HEK293 (cell line): Measurements from ENCODE around the gene CCNT2.

Experiments used
- CTCF ChIA-PET: fragments of 350-600 bp; formaldehyde crosslinking; extraction: SDS; loops from one replicate; lab custom pipeline; 2021; ENCODE audit warnings: antibody characterized with exemption; lab: Yijun Ruan, JAX
- POLR2A ChIA-PET: fragments of 300-600 bp; formaldehyde crosslinking; extraction: SDS; loops from one replicate; lab custom pipeline; 2020; ENCODE audit warnings: antibody characterized with exemption, inconsistent platforms; lab: Yijun Ruan, JAX
- H3K27ac ChIP-seq: fragments of 200-500 bp; sonication (Bioruptor generic); 2 replicates; pipeline ENCODE4 v1.5.1; 2014; ENCODE audit warnings: low read depth, low read length, control low read depth, inconsistent platforms; ENCODE audit errors: extremely low read depth
- H3K36me3 ChIP-seq, 2 experiments: fragments of 200-500 bp in 1 of 2; sonication (Bioruptor generic) in 1 of 2; 1 replicate in 1 of 2; 2 replicates in 1 of 2; pipeline ENCODE4 v1.5.1; 2014 to 2017; ENCODE audit warnings: inconsistent platforms in 2 of 2, low read length in 2 of 2; ENCODE audit not compliant: control insufficient read depth in 2 of 2, insufficient read depth in 1 of 2
- H3K4me1 ChIP-seq: fragments of 200-500 bp; sonication (Bioruptor generic); 2 replicates; pipeline ENCODE4 v1.5.1; 2014; ENCODE audit warnings: mild to moderate bottlenecking, low read length, inconsistent platforms; ENCODE audit not compliant: control insufficient read depth, insufficient read depth
- H3K4me3 ChIP-seq: 2 replicates; pipeline ENCODE4 v1.5.1; 2011; ENCODE audit warnings: low read depth, mild to moderate bottlenecking, control low read depth, low read length, moderate library complexity
- H3K9me3 ChIP-seq: fragments of 200-500 bp; sonication (Bioruptor generic); 2 replicates; pipeline ENCODE4 v1.5.1; 2014; ENCODE audit warnings: low read depth, low read length, inconsistent platforms; ENCODE audit not compliant: control insufficient read depth, insufficient read depth
- AEBP2 ChIP-seq: fragments of 450-650 bp; formaldehyde crosslinking; IDR thresholded peaks from 2 replicates; pipeline ENCODE4 v1.5.1; 2016; ENCODE audit warnings: missing biosample characterization, missing genetic modification characterization, borderline replicate concordance
- GLIS1 ChIP-seq: fragments of 450-650 bp; formaldehyde crosslinking; IDR thresholded peaks from 2 replicates; pipeline ENCODE4 v1.5.1; 2016; ENCODE audit warnings: missing biosample characterization, missing genetic modification characterization
- HOXC10 ChIP-seq: sonication (generic); formaldehyde crosslinking; IDR thresholded peaks from 2 replicates; pipeline ENCODE4 v1.8.1; 2023; ENCODE audit warnings: mild to moderate bottlenecking, missing genetic modification reagents
- MEIS1 ChIP-seq: sonication (generic); formaldehyde crosslinking; IDR thresholded peaks from 2 replicates; pipeline ENCODE4 v1.8.1; 2022; ENCODE audit warnings: missing genetic modification reagents, mild to moderate bottlenecking, borderline replicate concordance
- PBX3 ChIP-seq: sonication (generic); formaldehyde crosslinking; IDR thresholded peaks from 2 replicates; pipeline ENCODE4 v1.8.1; 2022; ENCODE audit warnings: mild to moderate bottlenecking, moderate library complexity, missing genetic modification reagents
- SP3 ChIP-seq: fragments of 450-650 bp; formaldehyde crosslinking; IDR thresholded peaks from 2 replicates; pipeline ENCODE4 v1.5.1; 2016; ENCODE audit warnings: missing biosample characterization, missing genetic modification characterization
- YY2 ChIP-seq: fragments of 450-650 bp; formaldehyde crosslinking; IDR thresholded peaks from 2 replicates; pipeline ENCODE4 v1.5.1; 2016; ENCODE audit warnings: missing biosample characterization, missing genetic modification characterization
- ZBTB20 ChIP-seq: fragments of 450-650 bp; formaldehyde crosslinking; IDR thresholded peaks from 2 replicates; pipeline ENCODE4 v1.5.1; 2016; ENCODE audit warnings: missing biosample characterization, missing genetic modification characterization
- ZBTB21 ChIP-seq: fragments of 450-650 bp; formaldehyde crosslinking; IDR thresholded peaks from 2 replicates; pipeline ENCODE4 v1.5.1; 2017; ENCODE audit warnings: missing biosample characterization, missing genetic modification characterization
- ZBTB48 ChIP-seq: fragments of 450-650 bp; formaldehyde crosslinking; IDR thresholded peaks from 2 replicates; pipeline ENCODE4 v1.5.1; 2016; ENCODE audit warnings: missing biosample characterization, missing genetic modification characterization
- ZFP37 ChIP-seq: fragments of 450-650 bp; formaldehyde crosslinking; IDR thresholded peaks from 2 replicates; pipeline ENCODE4 v1.5.1; 2016; ENCODE audit warnings: missing biosample characterization, missing genetic modification characterization
- ZNF211 ChIP-seq: fragments of 450-650 bp; formaldehyde crosslinking; IDR thresholded peaks from 2 replicates; pipeline ENCODE4 v1.5.1; 2016; ENCODE audit warnings: low read depth, missing biosample characterization, missing genetic modification characterization
- ZNF248 ChIP-seq: fragments of 450-650 bp; formaldehyde crosslinking; IDR thresholded peaks from 2 replicates; pipeline ENCODE4 v1.5.1; 2017; ENCODE audit warnings: missing biosample characterization, missing genetic modification characterization
- ZNF274 ChIP-seq, 2 experiments: fragments of 200-500 bp in 1 of 2; fragments of 450-650 bp in 1 of 2; sonication (Bioruptor generic) in 1 of 2; formaldehyde crosslinking in 1 of 2; IDR thresholded peaks; 2 replicates each; pipeline versions ENCODE4 v1.5.1 to v1.6.1; 2014 to 2016; ENCODE audit warnings: borderline replicate concordance in 1 of 2, inconsistent platforms in 1 of 2, low read length in 1 of 2, missing biosample characterization in 1 of 2, missing genetic modification characterization in 1 of 2
- ZNF311 ChIP-seq: fragments of 450-650 bp; formaldehyde crosslinking; IDR thresholded peaks from 2 replicates; pipeline ENCODE4 v1.5.1; 2017; ENCODE audit warnings: missing biosample characterization, missing genetic modification characterization, borderline replicate concordance
- ZNF350 ChIP-seq: fragments of 450-650 bp; formaldehyde crosslinking; IDR thresholded peaks from 2 replicates; pipeline ENCODE4 v1.5.0; 2017; ENCODE audit warnings: missing biosample characterization, mild to moderate bottlenecking, missing genetic modification characterization
- ZNF404 ChIP-seq: fragments of 450-650 bp; formaldehyde crosslinking; IDR thresholded peaks from 2 replicates; pipeline ENCODE4 v1.5.1; 2017; ENCODE audit warnings: missing biosample characterization, missing genetic modification characterization
- ZNF416 ChIP-seq: fragments of 450-650 bp; formaldehyde crosslinking; IDR thresholded peaks from 2 replicates; pipeline ENCODE4 v1.5.1; 2016; ENCODE audit warnings: missing biosample characterization, missing genetic modification characterization
- ZNF549 ChIP-seq: fragments of 450-650 bp; IDR thresholded peaks from 2 replicates; pipeline ENCODE4 v1.5.1; 2018; ENCODE audit warnings: missing biosample characterization, missing genetic modification characterization, mild to moderate bottlenecking, inconsistent platforms, moderate library complexity
- ZNF596 ChIP-seq: fragments of 450-650 bp; IDR thresholded peaks from 2 replicates; pipeline ENCODE4 v1.5.0; 2018; ENCODE audit warnings: missing biosample characterization, mild to moderate bottlenecking, missing genetic modification characterization, moderate library complexity
- ZNF621 ChIP-seq: fragments of 450-650 bp; formaldehyde crosslinking; IDR thresholded peaks from 2 replicates; pipeline ENCODE4 v1.5.1; 2017; ENCODE audit warnings: missing biosample characterization, missing genetic modification characterization
- ZNF645 ChIP-seq: fragments of 450-650 bp; formaldehyde crosslinking; IDR thresholded peaks from 2 replicates; pipeline ENCODE4; 2016; ENCODE audit warnings: missing biosample characterization, missing genetic modification characterization
- ZNF670 ChIP-seq: fragments of 450-650 bp; formaldehyde crosslinking; IDR thresholded peaks from 2 replicates; pipeline ENCODE4 v1.5.1; 2016; ENCODE audit warnings: missing biosample characterization, missing genetic modification characterization, low read depth
- ZNF677 ChIP-seq: fragments of 450-650 bp; IDR thresholded peaks from 2 replicates; pipeline ENCODE4 v1.5.0; 2018; ENCODE audit warnings: missing biosample characterization, mild to moderate bottlenecking, missing genetic modification characterization, moderate library complexity
- ZNF768 ChIP-seq: fragments of 450-650 bp; formaldehyde crosslinking; IDR thresholded peaks from 2 replicates; pipeline ENCODE4 v1.5.1; 2018; ENCODE audit warnings: missing biosample characterization, mild to moderate bottlenecking, missing genetic modification characterization
- ZNF776 ChIP-seq: fragments of 450-650 bp; formaldehyde crosslinking; IDR thresholded peaks from 2 replicates; pipeline ENCODE4 v1.5.0; 2017; ENCODE audit warnings: missing biosample characterization, missing genetic modification characterization, borderline replicate concordance

The CCNT2 gene

GRCh38 chr2:134918526-134919340, at the start of gene CCNT2 (continued):
- TF ChIP-seq ZBTB48 (tag by site-specific recombination): peak; percentile 92
- TF ChIP-seq ZNF596 (tag by site-specific recombination): 0 out of 2 replicates have a peak, but pooled peaks have one; percentile 8
- TF ChIP-seq GLIS1 (tag by site-specific recombination): peak; percentile 67
- peak; percentile 93 for TF ChIP-seq SP3 (tag by site-specific recombination)
- no peak for TF ChIP-seq ZNF670 (tag by site-specific recombination)

GRCh38 chr2:134869946-134870736, 48.5 kb upstream of the CCNT2 start:
- H3K4me3 ChIP-seq: no peak overlapping the region
- POLR2A ChIA-PET: interaction anchor here (0.6 kb wide), 1 partner anchor 46 kb away, joined by 3 read pairs; no protein-coding TSS in a partner anchor
- H3K4me1 ChIP-seq: no peaks in the 10 kb centered on the region
- H3K9me3 ChIP-seq: no peaks in the 10 kb centered on the region
- no peaks in the 10 kb centered on the region for H3K36me3 ChIP-seq
- no peak overlapping the region for H3K27ac ChIP-seq
- TF ChIP-seq ZFP37 (tag by site-specific recombination) (no peak), ZNF776 (tag by site-specific recombination) (no peak), AEBP2 (no peak), ZNF768 (tag by site-specific recombination) (no peak), ZNF274 (IDR thresholded peaks at IDR 0.05; ENCODE audit: low read length) (no peak), ZNF274 (tag by site-specific recombination; IDR thresholded peaks at IDR 0.05; ENCODE audit: borderline replicate concordance) (no peak), ZNF621 (tag by site-specific recombination) (no peak), ZNF404 (tag by site-specific recombination) (no peak), HOXC10 (CRISPR knock-in tag) (no peak), YY2 (tag by site-specific recombination) (no peak), ZNF549 (tag by site-specific recombination) (no peak), ZNF248 (tag by site-specific recombination) (no peak), ZBTB21 (no peak)
- CTCF ChIA-PET: no interaction called here

GRCh38 chr2:134873152-134873551, 45.5 kb upstream of the CCNT2 start:
- H3K4me1 ChIP-seq: no peaks in the 10 kb centered on the region
- no peak overlapping the region for H3K4me3 ChIP-seq
- POLR2A ChIA-PET: no interaction called here
- no peaks in the 10 kb centered on the region for H3K36me3 ChIP-seq
- no peaks in the 10 kb centered on the region for H3K9me3 ChIP-seq
- H3K27ac ChIP-seq: no peak overlapping the region
- TF ChIP-seq ZNF311 (no peak), PBX3 (CRISPR knock-in tag) (no peak), MEIS1 (no peak), ZNF677 (no peak), ZNF211 (no peak), ZNF416 (tag by site-specific recombination) (no peak), ZNF645 (no peak), ZBTB20 (no peak), ZNF350 (tag by site-specific recombination) (no peak)
- TF ChIP-seq, all 188 proteins: peak for 0
- CTCF ChIA-PET: no interaction called here
